Measurements from ENCODE around the gene RASGRP2. TPM values are rescaled to one million over a fixed set of nuclear protein-coding genes. Genes with fewer than 3 reads are reported as not detected.
A peak's percentile ranks its signal among the peaks of the same experiment; 100 is the strongest.

RASGRP2 gene
- total RNA-seq, 4 donors from 2014 or later = 34.5 to 84.9 (median 41.1) TPM

GRCh38 chr11:64742087-64742888, 1.7 kb downstream of the RASGRP2 start:
- Histone ChIP-seq H3K4me1 (peaks cover 0 to 60% (median 17%) of the 10 kb centered on the region in 3 donors), H3K27ac (peak overlapping the region in 3 of 4 donors; percentile 91 to 96 (median 95)), H3K27me3 (no peaks in the 10 kb centered on the region), H3K4me3 (peak overlapping the region; percentile 37 to 73), H3K9me3 (no peaks in the 10 kb centered on the region), H3K36me3 (peaks cover 0 to 23% of the 10 kb centered on the region in 2 donors)
- ATAC-seq = peak; percentile 1
- 0% methylated on average over 3 of the region's 54 CpGs; no CpG with 5 or more reads in 1 of the 2 donors for WGBS, 2 donors (ENCODE audit: low coverage in 1 of 2)
- TF ChIP-seq POLR2A (IDR thresholded peaks at IDR 0.05) (no peak), POLR2AphosphoS5 (IDR thresholded peaks at IDR 0.05) (no peak), CTCF (IDR thresholded peaks at IDR 0.05) (no peak), EP300 (IDR thresholded peaks at IDR 0.05) (no peak)

- H3K27ac ChIP-seq = peak overlapping the region in 3 of 4 donors; percentile 91 to 96 (median 95)
Observed at GRCh38 chr11:64741375-64742086, 2.4 kb downstream of the RASGRP2 start.

GRCh38 chr11:64739871-64740270, 4.1 kb downstream of the RASGRP2 start:
- Histone ChIP-seq H3K4me3 (no peak overlapping the region), H3K36me3 (peaks cover 0 to 47% of the 10 kb centered on the region in 2 donors), H3K9me3 (no peaks in the 10 kb centered on the region), H3K27ac (no peak overlapping the region), H3K27me3 (no peaks in the 10 kb centered on the region), H3K4me1 (peaks cover 0 to 43% (median 11%) of the 10 kb centered on the region in 3 donors)
- 60 to 94% methylated on average over 1 to 6 of the region's 12 CpGs for WGBS, 2 donors (ENCODE audit: low coverage in 1 of 2)
- no peak for TF ChIP-seq CTCF (IDR thresholded peaks at IDR 0.05)
- TF ChIP-seq POLR2AphosphoS5 (IDR thresholded peaks at IDR 0.05) = no peak
- no peak for TF ChIP-seq EP300 (IDR thresholded peaks at IDR 0.05)
- no peak for ATAC-seq

More at GRCh38 chr11:64741375-64742086, 2.4 kb downstream of the RASGRP2 start:
- Histone ChIP-seq H3K9me3 (no peaks in the 10 kb centered on the region), H3K4me3 (peak overlapping the region in 1 of 2 donors; percentile 73), H3K4me1 (peaks cover 0 to 59% (median 17%) of the 10 kb centered on the region in 3 donors), H3K27me3 (no peaks in the 10 kb centered on the region), H3K36me3 (peaks cover 0 to 30% of the 10 kb centered on the region in 2 donors)
- 56 to 76% methylated on average over 3 to 16 of the region's 24 CpGs for WGBS, 2 donors (ENCODE audit: low coverage in 1 of 2)
- ATAC-seq = no peak
- TF ChIP-seq POLR2AphosphoS5 (IDR thresholded peaks at IDR 0.05) (no peak), EP300 (IDR thresholded peaks at IDR 0.05) (no peak), CTCF (IDR thresholded peaks at IDR 0.05) (no peak), POLR2A (IDR thresholded peaks at IDR 0.05) (no peak)

- H3K9me3 ChIP-seq = no peaks in the 10 kb centered on the region
Observed at GRCh38 chr11:64736654-64737053, 7.3 kb downstream of the RASGRP2 start.

More at GRCh38 chr11:64736654-64737053, 7.3 kb downstream of the RASGRP2 start:
- no CpG with 5 or more reads among the region's 15 CpGs for WGBS, 2 donors (ENCODE audit: low coverage in 1 of 2)
- peaks cover 0 to 12% (median 0%) of the 10 kb centered on the region in 3 donors for H3K4me1 ChIP-seq
- ATAC-seq = no peak
- peaks cover 0 to 79% of the 10 kb centered on the region in 2 donors for H3K36me3 ChIP-seq
- H3K4me3 ChIP-seq = no peak overlapping the region
- TF ChIP-seq CTCF (IDR thresholded peaks at IDR 0.05) (no peak), POLR2AphosphoS5 (IDR thresholded peaks at IDR 0.05) (no peak), EP300 (IDR thresholded peaks at IDR 0.05) (no peak), POLR2A (IDR thresholded peaks at IDR 0.05) (no peak)
- H3K27ac ChIP-seq = peak overlapping the region in 1 of 4 donors; percentile 18
- no peaks in the 10 kb centered on the region for H3K27me3 ChIP-seq
